T-cell (primary cell): ENCODE results near the gene PDE4A. TPM values are rescaled to one million over a fixed set of nuclear protein-coding genes. Genes with fewer than 3 reads are reported as not detected.
A peak's percentile ranks its signal among the peaks of the same experiment; 100 is the strongest.

ENCODE experiments used
- ATAC-seq, 4 experiments: fragments of 200-7000 bp in 3 of 4; fragments of 150-1000 bp in 1 of 4; cut with Tn5 transposase; replicated peaks in 1 of 4; 1 replicate in 3 of 4; 2 replicates in 1 of 4; pipeline ENCODE4 v1.10.0; 2021; ENCODE audit warnings: moderate library complexity in 3 of 4, mild to moderate bottlenecking in 2 of 4, moderate number of reproducible peaks in 1 of 4
- CTCF ChIA-PET, 2 donors: fragments of 300-600 bp; sonication (Branson Sonifier 250); formaldehyde crosslinking; loops; one replicate each; lab custom pipeline; 2022; ENCODE audit warnings: antibody characterized with exemption in 2 of 2; lab: Charles Lee
- POLR2A ChIA-PET, 2 donors: fragments of 300-600 bp; sonication (Branson Sonifier 250); formaldehyde crosslinking; loops; one replicate each; lab custom pipeline; 2022; ENCODE audit warnings: antibody characterized with exemption in 2 of 2; lab: Charles Lee
- DNase-seq, 35 experiments: peaks; one replicate each; pipeline versions ENCODE4 v3.0.0 to v3.0.0-alpha.2; 2013 to 2023
- H3K27ac ChIP-seq: one replicate; pipeline ENCODE4 v1.5.1; 2013; ENCODE audit warnings: low read length
- H3K27me3 ChIP-seq, 2 experiments: replicated peaks in 1 of 2; 1 replicate in 1 of 2; 2 replicates in 1 of 2; pipeline versions ENCODE4 v1.6.1 to v1.7.0; 2013; ENCODE audit warnings: low read length in 1 of 2, mixed read lengths in 1 of 2; ENCODE audit not compliant: control insufficient read depth in 2 of 2, insufficient read depth in 2 of 2; ENCODE audit errors: extremely low read depth in 1 of 2
- H3K36me3 ChIP-seq, 2 donors: 1 replicate in 1 of 2; 2 replicates in 1 of 2; pipeline versions ENCODE4 v1.6.1 to v1.7.0; 2013; ENCODE audit warnings: low read length in 1 of 2; ENCODE audit not compliant: control insufficient read depth in 2 of 2, insufficient read depth in 1 of 2; ENCODE audit errors: extremely low read depth in 1 of 2
- H3K4me1 ChIP-seq, 2 experiments: 1 replicate in 1 of 2; 2 replicates in 1 of 2; pipeline versions ENCODE4 v1.6.1 to v1.7.0; 2013; ENCODE audit warnings: low read length in 2 of 2, mixed read lengths in 1 of 2; ENCODE audit not compliant: insufficient read depth in 2 of 2, control insufficient read depth in 1 of 2; ENCODE audit errors: extremely low read depth in 1 of 2
- H3K4me3 ChIP-seq, 2 donors: 1 replicate in 1 of 2; 2 replicates in 1 of 2; pipeline versions ENCODE4 v1.5.1 to v1.7.0; 2013; ENCODE audit warnings: mild to moderate bottlenecking in 2 of 2, low read length in 1 of 2, moderate library complexity in 1 of 2; ENCODE audit not compliant: control insufficient read depth in 1 of 2; ENCODE audit errors: extremely low read depth in 1 of 2
- H3K9me3 ChIP-seq: 2 replicates; pipeline ENCODE4 v1.7.0; 2013
- H3K27ac Mint-ChIP-seq, 2 donors: one replicate each; pipeline ENCODE4 v1.8.0; 2020 to 2021; ENCODE audit warnings: mild to moderate bottlenecking in 2 of 2, mixed read lengths in 2 of 2
- H3K27me3 Mint-ChIP-seq, 2 donors: one replicate each; pipeline ENCODE4 v1.8.0; 2021 to 2022; ENCODE audit warnings: mixed read lengths in 2 of 2
- H3K36me3 Mint-ChIP-seq: one replicate; pipeline ENCODE4 v1.8.0; 2021; ENCODE audit warnings: mixed read lengths
- H3K4me1 Mint-ChIP-seq, 3 donors: one replicate each; pipeline ENCODE4 v1.8.0; 2020 to 2022; ENCODE audit warnings: mixed read lengths in 3 of 3, mild to moderate bottlenecking in 1 of 3
- H3K4me3 Mint-ChIP-seq, 3 donors: one replicate each; pipeline ENCODE4 v1.8.0; 2020 to 2022; ENCODE audit warnings: mild to moderate bottlenecking in 3 of 3, mixed read lengths in 3 of 3, moderate library complexity in 3 of 3
- H3K9me3 Mint-ChIP-seq, 3 donors: one replicate each; pipeline ENCODE4 v1.8.0; 2020 to 2022; ENCODE audit warnings: mixed read lengths in 3 of 3
- WGBS: methylation state at CpG from one replicate; pipeline ENCODE4 v1.1.5; 2013; ENCODE audit warnings: missing lambda C conversion rate; ENCODE audit not compliant: insufficient coverage; 5-methylcytosine and 5-hydroxymethylcytosine counted together
- total RNA-seq, 35 experiments: library from RNA in 6 of 35; stranded (reverse) in 6 of 35; fragments of 120-200 nt in 1 of 35; gene quantifications; one replicate each; pipeline versions ENCODE4 v1.2.1 to v1.2.4 and lab custom pipeline; 2013 to 2026

PDE4A gene
- total RNA-seq, 5 donors from 2014 or later (not counting 1 experiment from before 2014, with no cell fraction given), result 2.2 to 13.3 (median 6.2) TPM

- Mint-ChIP-seq H3K4me3 (peak overlapping the region in 2 of 3 donors; percentile 43 to 73), H3K4me1 (peaks cover 10 to 19% (median 14%) of the 10 kb centered on the region in 3 donors), H3K27ac (no peak overlapping the region), H3K27me3 (no peaks in the 10 kb centered on the region), H3K9me3 (no peaks in the 10 kb centered on the region), H3K36me3 (no peaks in the 10 kb centered on the region)
- no peak for DNase-seq
- Histone ChIP-seq H3K4me3 (peak overlapping the region; percentile 43 to 54), H3K27me3 (no peaks in the 10 kb centered on the region), H3K4me1 (peaks cover 5 to 19% of the 10 kb centered on the region in 2 experiments), H3K27ac (no peak overlapping the region), H3K36me3 (no peaks in the 10 kb centered on the region), H3K9me3 (no peaks in the 10 kb centered on the region)
- ATAC-seq, result no peak
- CTCF ChIA-PET, result interaction anchor here in 1 of 2 donors (0.6 to 1.7 kb wide), 4 partner anchors 12 to 359 kb away, joined by 3 to 8 read pairs (median 5); no protein-coding TSS in a partner anchor
- POLR2A ChIA-PET, result interaction anchor here in 1 of 2 donors (0.5 to 0.7 kb wide), 3 partner anchors 48 to 643 kb away, joined by 3 to 4 read pairs (median 4); partner anchors contain the start of gene PIN1
- WGBS, result no CpG with 5 or more reads among the region's 5 CpGs
Observed at GRCh38 chr19:10478476-10478875, 58.1 kb downstream of the PDE4A start.

- no peaks in the 10 kb centered on the region for H3K27me3 Mint-ChIP-seq
- H3K36me3 Mint-ChIP-seq, result no peaks in the 10 kb centered on the region
- H3K4me1 ChIP-seq, result peaks cover 5 to 19% of the 10 kb centered on the region in 2 experiments
- DNase-seq, result peak; percentile 69 to 95 (median 89)
- ChIA-PET CTCF (interaction anchor here in 1 of 2 donors (0.6 to 1.7 kb wide), 5 partner anchors 11 to 358 kb away, joined by 3 to 8 read pairs (median 4); no protein-coding TSS in a partner anchor), POLR2A (interaction anchor here in 1 of 2 donors (0.6 kb wide), 1 partner anchor 49 kb away, joined by 4 read pairs; no protein-coding TSS in a partner anchor)
- H3K4me3 Mint-ChIP-seq, result peak overlapping the region; percentile 43 to 73 (median 59)
- H3K4me1 Mint-ChIP-seq, result peaks cover 10 to 21% (median 15%) of the 10 kb centered on the region in 3 donors
- H3K36me3 ChIP-seq, result no peaks in the 10 kb centered on the region
- no peak overlapping the region for H3K27ac Mint-ChIP-seq
- H3K9me3 Mint-ChIP-seq, result no peaks in the 10 kb centered on the region
- peak overlapping the region; percentile 40 for H3K27ac ChIP-seq
- peak; percentile 95 to 97 (median 96) for ATAC-seq
- no peaks in the 10 kb centered on the region for H3K27me3 ChIP-seq
- no peaks in the 10 kb centered on the region for H3K9me3 ChIP-seq
- 5% methylated on average over 34 of the region's 36 CpGs for WGBS
- peak overlapping the region; percentile 43 to 54 for H3K4me3 ChIP-seq
Observed at GRCh38 chr19:10478903-10479384, 58.6 kb downstream of the PDE4A start.

DNA sequence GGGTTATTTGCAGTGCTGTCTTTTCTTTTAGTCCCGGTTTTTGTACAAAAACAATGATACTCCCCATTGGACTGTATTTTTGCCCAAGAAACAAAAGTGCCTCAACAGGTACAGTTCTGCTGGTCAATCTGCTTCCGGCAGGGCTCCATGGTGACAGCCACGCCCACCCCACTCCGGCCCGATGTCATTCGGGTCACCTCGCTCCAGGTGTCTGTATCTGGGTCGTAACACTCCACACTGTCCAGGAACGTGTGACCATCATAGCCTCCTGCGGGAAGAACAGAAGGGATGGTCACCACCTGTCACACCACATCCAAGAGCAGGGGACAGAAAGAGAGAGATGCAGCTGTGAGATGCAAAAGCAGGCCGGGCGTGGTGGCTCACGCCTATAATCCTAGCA, 66.2 kb downstream of the PDE4A start:
- H3K4me3 Mint-ChIP-seq, result no peak overlapping the region
- Histone ChIP-seq H3K4me3 (no peak overlapping the region), H3K27ac (no peak overlapping the region), H3K4me1 (peaks cover 0 to 9% of the 10 kb centered on the region in 2 experiments), H3K27me3 (no peaks in the 10 kb centered on the region), H3K36me3 (peaks cover 5 to 49% of the 10 kb centered on the region in 2 donors), H3K9me3 (no peaks in the 10 kb centered on the region)
- peaks cover 0 to 8% (median 8%) of the 10 kb centered on the region in 3 donors for H3K4me1 Mint-ChIP-seq
- H3K27me3 Mint-ChIP-seq, result no peaks in the 10 kb centered on the region
- ATAC-seq (no peak), DNase-seq (no peak)
- H3K9me3 Mint-ChIP-seq, result no peaks in the 10 kb centered on the region
- peaks cover 15% of the 10 kb centered on the region for H3K36me3 Mint-ChIP-seq
- H3K27ac Mint-ChIP-seq, result no peak overlapping the region
- ChIA-PET POLR2A (no interaction called here), CTCF (interaction anchor here in 1 of 2 donors (0.6 kb wide), 1 partner anchor 46 kb away, joined by 5 read pairs; no protein-coding TSS in a partner anchor)
- WGBS, result 98% methylated on average over 8 of the region's 13 CpGs

DNA sequence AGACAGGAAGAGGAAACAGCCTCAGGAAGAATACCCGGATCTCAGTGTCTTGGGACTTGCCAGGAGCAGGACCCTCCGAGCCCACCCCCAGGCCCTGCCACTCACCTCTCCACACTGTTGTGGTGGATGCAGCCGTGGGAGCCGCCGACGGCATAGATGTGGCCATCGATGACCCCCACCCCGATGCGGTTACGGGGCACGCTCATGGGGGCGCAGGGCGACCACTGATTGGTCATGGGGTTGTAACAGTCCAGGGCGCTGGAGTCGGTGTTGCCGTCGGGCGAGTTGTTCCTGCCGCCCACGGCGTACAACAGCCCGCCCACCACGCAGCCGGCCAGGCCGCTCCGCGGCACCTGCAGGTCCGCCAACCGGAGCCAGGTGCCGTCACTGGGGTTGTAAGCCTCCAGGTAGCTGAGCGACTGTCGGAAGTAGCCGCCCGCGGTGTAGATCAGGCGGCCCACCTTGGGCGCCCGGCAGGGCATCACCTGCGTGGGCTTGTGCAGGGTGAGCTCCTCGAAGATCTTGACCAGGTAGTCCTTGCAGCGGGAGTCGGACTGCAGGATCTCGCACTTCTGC, 71.2 kb downstream of the PDE4A start:
- H3K27ac Mint-ChIP-seq, result no peak overlapping the region
- ChIA-PET CTCF (no interaction called here), POLR2A (no interaction called here)
- H3K36me3 Mint-ChIP-seq, result peaks cover 18% of the 10 kb centered on the region
- Histone ChIP-seq H3K27me3 (no peaks in the 10 kb centered on the region), H3K4me1 (peaks cover 0 to 10% of the 10 kb centered on the region in 2 experiments), H3K4me3 (no peak overlapping the region), H3K36me3 (peaks cover 8 to 59% of the 10 kb centered on the region in 2 donors), H3K27ac (no peak overlapping the region), H3K9me3 (no peaks in the 10 kb centered on the region)
- no peaks in the 10 kb centered on the region for H3K27me3 Mint-ChIP-seq
- WGBS, result 96% methylated on average over 37 of the region's 43 CpGs
- H3K9me3 Mint-ChIP-seq, result no peaks in the 10 kb centered on the region
- no peak overlapping the region for H3K4me3 Mint-ChIP-seq
- DNase-seq (no peak), ATAC-seq (no peak)
- H3K4me1 Mint-ChIP-seq, result peaks cover 0 to 9% (median 7%) of the 10 kb centered on the region in 3 donors

DNA sequence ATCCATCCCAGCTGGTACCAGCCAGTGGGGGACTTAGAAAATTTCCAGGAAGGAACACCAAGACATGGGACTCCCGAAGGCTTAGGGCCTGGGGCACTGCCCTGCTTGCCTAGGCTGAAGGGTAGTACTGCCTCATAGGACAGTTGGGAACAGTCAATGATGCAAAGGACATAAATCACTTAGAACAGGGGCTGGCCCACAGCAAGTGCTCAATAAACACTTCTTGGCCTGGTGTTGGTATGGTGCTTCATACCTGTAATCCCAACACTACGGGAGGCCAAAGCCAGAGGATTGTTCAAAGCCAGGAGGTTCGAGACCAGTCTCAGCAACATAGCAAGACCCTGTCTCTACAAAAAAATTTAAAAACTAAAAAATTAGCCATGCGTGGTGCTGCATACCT, 77.0 kb downstream of the PDE4A start:
- peak overlapping the region in 1 of 2 donors; percentile 53 for H3K27ac Mint-ChIP-seq

GRCh38 chr19:10499550-10500246, 79.4 kb downstream of the PDE4A start:
- H3K4me3 Mint-ChIP-seq, result peak overlapping the region in 2 of 3 donors; percentile 48 to 91
- H3K4me1 ChIP-seq, result peaks cover 2 to 46% of the 10 kb centered on the region in 2 experiments
- ChIA-PET CTCF (interaction anchor here (0.6 kb wide), 2 partner anchors 14 to 147 kb away, joined by 3 read pairs; no protein-coding TSS in a partner anchor), POLR2A (no interaction called here)
- WGBS, result 95% methylated on average over 18 of the region's 24 CpGs
- H3K27me3 Mint-ChIP-seq, result no peaks in the 10 kb centered on the region
- peaks cover 32 to 38% (median 35%) of the 10 kb centered on the region in 3 donors for H3K4me1 Mint-ChIP-seq
- peaks cover 17% of the 10 kb centered on the region for H3K36me3 Mint-ChIP-seq
- H3K27ac ChIP-seq, result no peak overlapping the region
- peaks cover 0 to 35% of the 10 kb centered on the region in 2 donors for H3K36me3 ChIP-seq
- H3K9me3 ChIP-seq, result no peaks in the 10 kb centered on the region
- no peak overlapping the region for H3K4me3 ChIP-seq
- no peaks in the 10 kb centered on the region for H3K9me3 Mint-ChIP-seq
- no peak for ATAC-seq
- H3K27ac Mint-ChIP-seq, result no peak overlapping the region
- H3K27me3 ChIP-seq, result no peaks in the 10 kb centered on the region
- DNase-seq, result no peak

More for the DNA sequence above, 77.0 kb downstream of the PDE4A start:
- DNase-seq (no peak), ATAC-seq (no peak)
- CTCF ChIA-PET, result interaction anchor here in 1 of 2 donors (0.6 kb wide), 1 partner anchor 41 kb away, joined by 3 read pairs; no protein-coding TSS in a partner anchor
- no peak overlapping the region for H3K27ac ChIP-seq
- Mint-ChIP-seq H3K4me3 (no peak overlapping the region), H3K27me3 (no peaks in the 10 kb centered on the region), H3K9me3 (no peaks in the 10 kb centered on the region), H3K4me1 (peaks cover 21 to 35% (median 33%) of the 10 kb centered on the region in 3 donors), H3K36me3 (peaks cover 19% of the 10 kb centered on the region)
- WGBS, result 90% methylated on average over 2 of the region's 4 CpGs
- POLR2A ChIA-PET, result no interaction called here
- peaks cover 3 to 40% of the 10 kb centered on the region in 2 donors for H3K36me3 ChIP-seq
- no peak overlapping the region for H3K4me3 ChIP-seq
- H3K27me3 ChIP-seq, result no peaks in the 10 kb centered on the region
- peaks cover 2 to 38% of the 10 kb centered on the region in 2 experiments for H3K4me1 ChIP-seq
- H3K9me3 ChIP-seq, result no peaks in the 10 kb centered on the region
